ENCODE data around the gene DGKI. TPM values are rescaled to one million over a fixed set of nuclear protein-coding genes. Genes with fewer than 3 reads are reported as not detected.

Gene DGKI
- total and polyA plus RNA-seq, 2 of the 13 experiments (the other 11 are each of a cell fraction or from before 2014, with no cell fraction given), result 0.09 to 0.17 TPM

DNA sequence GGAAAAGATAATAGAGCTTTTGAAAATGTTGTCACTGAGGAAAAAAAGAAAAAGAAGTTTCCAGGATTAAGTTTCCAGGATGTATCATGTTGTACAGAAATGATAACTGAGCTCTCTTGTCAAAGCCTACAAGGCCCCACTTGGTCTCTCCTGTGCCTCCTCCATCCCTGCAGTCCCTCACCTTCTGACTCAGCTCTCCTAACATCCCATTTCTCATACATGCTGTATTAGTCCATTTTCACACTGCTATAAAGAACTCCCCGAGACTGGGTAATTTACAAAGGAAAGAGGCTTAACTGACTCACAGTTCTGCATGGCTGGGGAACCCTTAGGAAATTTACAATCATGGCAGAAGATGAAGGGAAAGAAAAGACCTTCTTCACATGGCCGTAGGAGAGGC lies 3.8 kb upstream of the DGKI start:
- Histone ChIP-seq H3K4me2 (ENCODE audit: low read depth, low read length) (no peak overlapping the region), H4K20me1 (ENCODE audit: insufficient read depth, low read length) (no peaks in the 10 kb centered on the region; the same call in 1 of the 2 replicates), H3K79me2 (ENCODE audit: insufficient read depth, low read length) (no peaks in the 10 kb centered on the region), H3K9me3 (ENCODE audit: low read length) (no peaks in the 10 kb centered on the region), H3K27ac (ENCODE audit: extremely low read length, insufficient read depth, low read length) (no peak overlapping the region), H3K36me3 (replicated peaks in 1 of 2; ENCODE audit: control insufficient read depth in 1 of 2, insufficient read depth in 2 of 2, low read length in 2 of 2) (peaks cover 0 to 2% of the 10 kb centered on the region in 2 experiments; a peak in 1 of 5 replicates), H2AFZ (ENCODE audit: low read length) (no peak overlapping the region), H3K4me1 (ENCODE audit: insufficient read depth, low read length) (peaks cover 6% of the 10 kb centered on the region), H3K4me3 (replicated peaks in 1 of 3; ENCODE audit: insufficient read depth in 1 of 3, low read depth in 2 of 3, low read length in 3 of 3) (no peak overlapping the region), H3K9ac (ENCODE audit: insufficient read depth, low read depth, low read length) (no peak overlapping the region), H3K27me3 (ENCODE audit: control insufficient read depth in 1 of 2, insufficient read depth in 2 of 2, low read length in 2 of 2) (peaks cover 3 to 13% of the 10 kb centered on the region in 2 experiments; a peak in 4 of 5 replicates)
- ChIA-PET POLR2A (no interaction called here), CTCF (ENCODE audit: low intra/inter-chr PET ratio, low total read pairs) (no interaction called here)
- no peak for TF ChIP-seq CC2D1A (CRISPR knock-in tag; IDR thresholded peaks at IDR 0.05)
- FAIRE-seq (no peak), ATAC-seq (no peak), DNase-seq (ENCODE audit: low spot score) (no peak)
- in situ Hi-C loops (cut with HindIII; ENCODE audit: extremely low pct_ligation_motif_present, low pct_unique_long_range_greater_than_20kb) (no loop called here), intact Hi-C loops (cut with micrococcal nuclease; ENCODE audit: unreplicated experiment) (no loop called here)
- no TSS peak for BruUV-seq (replicated peaks)
- 100% methylated on average over 2 of the region's 2 CpGs for WGBS (ENCODE audit: low lambda C conversion rate)

DNA sequence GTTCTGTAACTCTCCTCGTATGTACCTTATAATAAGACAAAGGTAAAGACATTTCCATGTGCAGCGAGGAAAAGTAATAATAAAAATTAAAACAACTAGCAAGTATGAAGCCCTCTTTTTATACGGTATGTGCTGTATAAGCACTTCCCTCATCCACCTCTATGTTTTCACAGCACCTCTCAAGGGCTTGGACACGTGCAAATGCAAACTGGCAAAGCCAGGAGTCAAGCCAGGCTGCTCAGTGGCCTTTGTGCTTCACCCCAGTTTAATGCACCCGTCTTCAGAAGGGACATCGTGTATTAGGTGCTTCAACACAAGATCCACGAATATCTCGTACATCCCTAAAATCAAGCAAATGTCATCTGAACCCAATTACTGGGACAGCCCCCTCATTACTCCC lies 1.3 kb upstream of the DGKI start:
- CTCF ChIA-PET (ENCODE audit: low intra/inter-chr PET ratio, low total read pairs), result no interaction called here
- Histone ChIP-seq H3K27ac (ENCODE audit: extremely low read length, insufficient read depth, low read length) (no peak overlapping the region), H3K9ac (ENCODE audit: insufficient read depth, low read depth, low read length) (no peak overlapping the region), H3K36me3 (replicated peaks in 1 of 2; ENCODE audit: control insufficient read depth in 1 of 2, insufficient read depth in 2 of 2, low read length in 2 of 2) (no peaks in the 10 kb centered on the region; a peak in 1 of 5 replicates), H3K4me2 (ENCODE audit: low read depth, low read length) (no peak overlapping the region), H3K4me3 (replicated peaks in 1 of 3; ENCODE audit: insufficient read depth in 1 of 3, low read depth in 2 of 3, low read length in 3 of 3) (no peak overlapping the region), H3K9me3 (ENCODE audit: low read length) (no peaks in the 10 kb centered on the region), H3K4me1 (ENCODE audit: insufficient read depth, low read length) (peaks cover 12% of the 10 kb centered on the region), H2AFZ (ENCODE audit: low read length) (no peak overlapping the region), H4K20me1 (ENCODE audit: insufficient read depth, low read length) (no peaks in the 10 kb centered on the region; the same call in 1 of the 2 replicates), H3K79me2 (ENCODE audit: insufficient read depth, low read length) (no peaks in the 10 kb centered on the region), H3K27me3 (ENCODE audit: control insufficient read depth in 1 of 2, insufficient read depth in 2 of 2, low read length in 2 of 2) (peaks cover 3 to 29% of the 10 kb centered on the region in 2 experiments; a peak in 4 of 5 replicates)
- WGBS (ENCODE audit: low lambda C conversion rate), result 71% methylated on average over 8 of the region's 8 CpGs
- POLR2A ChIA-PET, result no interaction called here
- intact Hi-C loops (cut with micrococcal nuclease; ENCODE audit: unreplicated experiment), result no loop called here
- FAIRE-seq (no peak), DNase-seq (ENCODE audit: low spot score) (no peak), ATAC-seq (peak; percentile 12; the same call in 2 of the 3 replicates)
- BruUV-seq (replicated peaks), result no TSS peak
- in situ Hi-C loops (cut with HindIII; ENCODE audit: extremely low pct_ligation_motif_present, low pct_unique_long_range_greater_than_20kb), result no loop called here
- TF ChIP-seq HOXD1 (CRISPR knock-in tag; IDR thresholded peaks at IDR 0.05) (no peak), MAFK (conservative IDR thresholded peaks at IDR 0.05 in 1 of 2, IDR thresholded peaks at IDR 0.05 in 1 of 2; ENCODE audit: low read length in 2 of 2) (0 out of 4 replicates have a peak, but pooled peaks of 1 of the 2 experiments have one; percentile 28)
